Adrenal gland (tissue), 12 donors: ENCODE measurements around the gene KLF15. TPM values are rescaled to one million over a fixed set of nuclear protein-coding genes. Genes with fewer than 3 reads are reported as not detected.

Experiments
- DNase-seq, 7 donors: peaks; one replicate each; pipeline ENCODE4 v3.0.0-alpha.2; 2019 to 2020
- H3K27ac ChIP-seq, 5 donors: fragments of 200-600 bp; sonication (generic) in 4 of 5; 1 replicate in 3 of 5; 2 replicates in 2 of 5; pipeline versions ENCODE4 v1.5.1 to v1.8.0; 2016 to 2020; ENCODE audit warnings: mild to moderate bottlenecking in 1 of 5
- H3K27me3 ChIP-seq: fragments of 200-600 bp; 2 replicates; pipeline ENCODE4 v1.8.0; 2021
- H3K36me3 ChIP-seq, 2 donors: fragments of 200-600 bp; replicated peaks in 1 of 2; 1 replicate in 1 of 2; 2 replicates in 1 of 2; pipeline versions ENCODE4 v1.5.1 to v1.8.0; 2018 to 2022
- H3K4me1 ChIP-seq, 2 donors: fragments of 200-600 bp; replicated peaks in 1 of 2; 1 replicate in 1 of 2; 2 replicates in 1 of 2; pipeline versions ENCODE4 v1.5.1 to v1.8.0; 2018 to 2021
- H3K4me3 ChIP-seq, 4 donors: fragments of 200-600 bp; sonication (generic) in 3 of 4; one replicate each; pipeline ENCODE4 v1.5.1; 2016 to 2018
- H3K9me3 ChIP-seq, 3 donors: fragments of 200-600 bp; sonication (generic) in 1 of 3; replicated peaks in 1 of 3; 1 replicate in 2 of 3; 2 replicates in 1 of 3; pipeline versions ENCODE4 v1.5.1 to v1.8.0; 2016 to 2021
- POLR2A ChIP-seq, 2 donors: fragments of 450-650 bp; IDR thresholded peaks; one replicate each; pipeline ENCODE4 v1.6.1; 2017; ENCODE audit warnings: antibody characterized with exemption in 2 of 2, mild to moderate bottlenecking in 2 of 2, moderate library complexity in 1 of 2
- WGBS, 4 donors: extraction: QIAGEN DNeasy Blood & Tissue Kit in 2 of 4; methylation state at CpG; one replicate each; pipeline versions ENCODE4 v1.1.5 to v1.1.7; 2013 to 2017; 5-methylcytosine and 5-hydroxymethylcytosine counted together
- intact Hi-C, 2 donors: fragments of 100-400 bp; cut with DNase I; formaldehyde crosslinking; loops; one replicate each; pipeline versions ENCODE4 v1.14.1 to v1.15.0; 2022 to 2023
- polyA plus RNA-seq, 3 donors: library from polyadenylated mRNA; stranded (reverse); fragments of 200-250 nt in 2 of 3; fragments of 350-450 nt in 1 of 3; fragmentation: Illumina TruSeq in 1 of 3; extraction: RNeasy Lipid Tissue Mini Kit (QIAGEN cat#74804) in 1 of 3; gene quantifications; one replicate each; pipeline ENCODE4 v1.2.3, GENCODE V29; 2013 to 2014
- total RNA-seq, 9 donors: library from RNA; depleted of rRNA in 4 of 9; stranded (reverse); fragments of >200 nt in 4 of 9; fragments of 120-200 nt in 1 of 9; fragmentation: NEBNext Ultra II Directional in 1 of 9; extraction: Animal tissue kit (Norgen Biotek cat#: 25700) in 1 of 9; gene quantifications; one replicate each; pipeline versions ENCODE4 v1.1.0 to v1.2.4, GENCODE V29; 2013 to 2023
- TF ChIP-seq, protein P1 (sequence below), 6 experiments: fragments of 450-650 bp in 4 of 6; fragments of 200-600 bp in 2 of 6; sonication (generic) in 1 of 6; IDR thresholded peaks; 1 replicate in 5 of 6; 2 replicates in 1 of 6; pipeline versions ENCODE4 v1.5.1 to v1.8.0; 2016 to 2021; ENCODE audit warnings: antibody characterized with exemption in 6 of 6, mild to moderate bottlenecking in 2 of 6, moderate library complexity in 1 of 6
- donor health status: healthy with polysubstance abuse.
- donor health status: Bipolar disorder and iron deficiency.
- donor health status: DM: yes; HTN: yes; CAD: no.
- donor health status: DM: no; HTN: no; CAD: no.
- donor health status: DM: no; HTN: no; CAD: no.
- donor health status: DM: yes; HTN: yes; CAD: no.

The KLF15 gene
- total and polyA plus RNA-seq, 12 donors: 2.0 to 22.4 (median 11.8) TPM

DNA sequence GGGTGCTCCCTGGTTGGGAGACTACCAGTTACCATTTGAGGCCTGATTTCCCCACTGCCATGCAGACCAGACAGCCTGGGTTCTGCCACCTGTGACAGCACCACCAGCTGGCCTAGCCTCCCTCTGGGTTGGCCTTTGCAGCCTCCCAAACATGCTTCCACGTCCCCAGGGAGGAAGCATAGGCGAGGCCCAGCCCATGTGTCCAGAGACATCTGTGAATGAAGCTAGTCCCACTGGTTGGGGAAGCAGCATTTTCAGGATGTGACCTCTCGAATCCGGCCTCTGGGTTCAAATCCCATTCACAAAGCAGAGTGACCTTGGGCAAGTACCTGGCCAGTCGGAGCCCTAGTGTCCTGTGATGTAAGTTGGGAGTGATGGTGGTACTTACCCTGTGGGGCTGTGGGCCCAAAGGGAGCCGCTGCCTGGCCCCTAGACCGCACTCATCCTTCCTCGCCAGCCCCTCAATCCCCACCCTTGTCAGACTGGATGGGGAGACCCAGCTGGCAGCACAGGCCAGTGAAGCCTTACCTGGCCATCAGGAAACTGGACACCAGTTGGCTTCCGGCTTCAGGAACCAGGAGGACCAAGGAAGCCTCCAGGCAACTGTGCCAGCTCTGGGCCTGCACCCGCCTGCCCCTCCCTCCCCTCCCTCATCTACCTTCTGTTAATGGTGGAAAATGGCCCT, 6.0 kb downstream of the KLF15 start:
- Histone ChIP-seq H3K9me3 (no peaks in the 10 kb centered on the region), H3K27ac (no peak overlapping the region), H3K4me1 (peaks cover 5 to 28% of the 10 kb centered on the region in 2 donors), H3K27me3 (no peaks in the 10 kb centered on the region), H3K36me3 (peaks cover 0 to 13% of the 10 kb centered on the region in 2 donors), H3K4me3 (no peak overlapping the region)
- peak in 3 of 7 donors; percentile 11 to 43 (median 17) for DNase-seq
- TF ChIP-seq, protein P1, sequence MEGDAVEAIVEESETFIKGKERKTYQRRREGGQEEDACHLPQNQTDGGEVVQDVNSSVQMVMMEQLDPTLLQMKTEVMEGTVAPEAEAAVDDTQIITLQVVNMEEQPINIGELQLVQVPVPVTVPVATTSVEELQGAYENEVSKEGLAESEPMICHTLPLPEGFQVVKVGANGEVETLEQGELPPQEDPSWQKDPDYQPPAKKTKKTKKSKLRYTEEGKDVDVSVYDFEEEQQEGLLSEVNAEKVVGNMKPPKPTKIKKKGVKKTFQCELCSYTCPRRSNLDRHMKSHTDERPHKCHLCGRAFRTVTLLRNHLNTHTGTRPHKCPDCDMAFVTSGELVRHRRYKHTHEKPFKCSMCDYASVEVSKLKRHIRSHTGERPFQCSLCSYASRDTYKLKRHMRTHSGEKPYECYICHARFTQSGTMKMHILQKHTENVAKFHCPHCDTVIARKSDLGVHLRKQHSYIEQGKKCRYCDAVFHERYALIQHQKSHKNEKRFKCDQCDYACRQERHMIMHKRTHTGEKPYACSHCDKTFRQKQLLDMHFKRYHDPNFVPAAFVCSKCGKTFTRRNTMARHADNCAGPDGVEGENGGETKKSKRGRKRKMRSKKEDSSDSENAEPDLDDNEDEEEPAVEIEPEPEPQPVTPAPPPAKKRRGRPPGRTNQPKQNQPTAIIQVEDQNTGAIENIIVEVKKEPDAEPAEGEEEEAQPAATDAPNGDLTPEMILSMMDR (IDR thresholded peaks at IDR 0.05): no peak
- no peak for TF ChIP-seq POLR2A (IDR thresholded peaks at IDR 0.05)
- WGBS, 4 donors: 84 to 92% (median 88%) methylated on average over 2 to 10 of the region's 10 CpGs
- intact Hi-C loops: no loop called here

DNA sequence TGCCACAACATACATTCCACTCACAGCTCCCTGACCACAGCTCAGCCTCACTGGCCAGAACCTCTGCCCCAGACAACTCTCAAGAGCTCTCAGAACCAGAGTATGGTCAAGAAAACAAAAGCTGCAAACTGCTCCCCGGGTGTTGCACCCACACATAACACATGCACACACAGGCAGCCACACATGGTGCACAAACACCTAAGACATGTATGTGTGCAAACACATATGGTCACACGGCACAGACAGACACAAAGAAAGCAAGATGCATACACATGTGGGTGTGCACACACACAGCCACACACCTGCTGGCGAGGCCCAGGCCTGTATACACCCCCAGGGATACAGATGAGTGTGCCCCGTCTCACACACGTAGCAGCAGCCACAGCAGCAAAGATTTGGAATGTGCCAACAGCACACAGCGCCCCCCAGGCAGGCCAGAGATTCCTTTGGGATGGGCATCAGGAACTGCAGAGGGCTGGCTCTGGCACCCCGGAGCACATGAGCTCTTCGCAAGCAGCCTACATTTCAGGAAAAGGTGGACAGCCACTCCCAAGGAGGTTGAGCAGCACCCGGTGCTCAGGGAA, 6.6 kb downstream of the KLF15 start:
- peak in 2 of 7 donors; percentile 17 to 50 for DNase-seq
- Histone ChIP-seq H3K36me3 (peaks cover 0 to 13% of the 10 kb centered on the region in 2 donors), H3K4me1 (peaks cover 5 to 26% of the 10 kb centered on the region in 2 donors), H3K27me3 (no peaks in the 10 kb centered on the region), H3K4me3 (no peak overlapping the region), H3K9me3 (no peaks in the 10 kb centered on the region), H3K27ac (no peak overlapping the region)
- 89 to 97% (median 94%) methylated on average over 6 to 9 of the region's 9 CpGs for WGBS, 4 donors
- intact Hi-C loops: no loop called here
- TF ChIP-seq, protein P1 (IDR thresholded peaks at IDR 0.05): no peak
- no peak for TF ChIP-seq POLR2A (IDR thresholded peaks at IDR 0.05)

DNA sequence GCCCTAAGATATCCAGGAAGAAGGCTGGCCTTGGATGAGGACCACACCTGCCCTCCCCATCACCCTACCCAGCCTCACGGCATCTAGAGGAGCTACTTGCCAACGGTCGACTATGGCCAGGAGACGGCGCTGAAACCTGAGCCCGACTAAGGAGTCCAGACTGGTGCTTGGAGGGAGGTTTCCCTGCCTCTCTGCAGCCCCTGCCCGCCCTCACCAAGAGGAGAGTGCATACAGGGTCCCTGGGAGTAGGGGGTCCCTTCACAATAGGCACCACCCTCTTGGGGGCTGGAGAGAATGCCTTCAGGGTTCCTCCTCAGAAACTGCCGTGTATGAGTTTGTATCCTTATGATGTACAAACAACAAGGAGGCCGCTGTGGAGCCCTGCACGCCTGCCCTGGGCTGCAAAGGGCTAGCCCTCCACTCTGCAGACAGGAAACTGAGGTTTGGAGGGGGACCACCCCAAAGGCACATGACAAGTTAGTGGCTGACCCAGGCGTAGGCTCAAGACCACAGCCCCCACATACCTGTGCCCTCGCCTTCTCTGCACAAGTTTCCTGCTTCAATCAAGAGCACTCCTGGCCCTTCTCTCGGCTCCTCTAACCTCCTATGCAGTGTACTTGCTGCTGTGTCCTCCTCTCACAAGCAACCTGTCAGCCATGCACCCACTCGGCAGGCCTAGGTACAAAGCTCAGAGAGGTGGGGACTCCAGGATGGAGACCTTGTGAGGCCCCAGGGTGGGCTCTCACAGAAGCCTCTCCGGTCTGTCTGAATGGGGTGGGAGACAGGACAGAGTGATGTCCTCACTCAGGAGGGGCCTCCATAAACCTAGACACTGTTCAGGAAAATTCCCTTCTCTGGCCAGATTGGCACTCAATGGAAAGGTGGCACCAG, 7.4 kb downstream of the KLF15 start:
- no peak overlapping the region for H3K27ac ChIP-seq
- H3K27me3 ChIP-seq: no peaks in the 10 kb centered on the region
- peak in 3 of 7 donors; percentile 11 to 45 (median 15) for DNase-seq
- no peak for TF ChIP-seq POLR2A (IDR thresholded peaks at IDR 0.05)
- TF ChIP-seq, protein P1 (IDR thresholded peaks at IDR 0.05): no peak
- H3K36me3 ChIP-seq: peaks cover 0 to 13% of the 10 kb centered on the region in 2 donors
- no peak overlapping the region for H3K4me3 ChIP-seq
- WGBS, 4 donors: 74 to 89% (median 77%) methylated on average over 9 to 15 of the region's 15 CpGs
- intact Hi-C loops: no loop called here
- H3K9me3 ChIP-seq: no peaks in the 10 kb centered on the region
- peaks cover 0 to 19% of the 10 kb centered on the region in 2 donors for H3K4me1 ChIP-seq

DNA sequence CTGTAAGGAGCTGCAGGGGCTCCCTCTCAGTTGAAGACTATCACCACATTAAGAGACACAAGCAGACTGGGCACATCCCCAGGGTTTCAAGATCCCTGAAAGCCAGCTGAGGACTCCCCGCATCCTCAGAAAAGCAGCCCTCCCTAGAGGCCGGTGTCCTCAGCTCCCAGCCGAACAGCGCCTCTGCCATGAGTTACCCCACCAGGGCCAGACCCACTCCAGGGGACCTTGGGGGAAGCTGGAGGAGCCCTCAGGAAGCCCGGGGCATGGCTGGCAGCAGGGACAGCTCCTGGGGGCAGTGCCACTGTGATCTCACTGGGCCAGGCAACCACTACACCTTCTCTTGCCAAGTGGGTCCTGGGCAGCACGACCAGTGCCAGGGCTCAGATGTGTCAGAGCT, 8.1 kb downstream of the KLF15 start:
- intact Hi-C loops: no loop called here
- peak in 3 of 7 donors; percentile 11 to 31 (median 19) for DNase-seq
- Histone ChIP-seq H3K27me3 (no peaks in the 10 kb centered on the region), H3K4me1 (peaks cover 0 to 11% of the 10 kb centered on the region in 2 donors), H3K4me3 (no peak overlapping the region), H3K27ac (no peak overlapping the region), H3K36me3 (peaks cover 0 to 13% of the 10 kb centered on the region in 2 donors), H3K9me3 (no peaks in the 10 kb centered on the region)
- WGBS, 4 donors: 67 to 97% (median 89%) methylated on average over 2 to 6 of the region's 6 CpGs
- TF ChIP-seq, protein P1 (IDR thresholded peaks at IDR 0.05): no peak
- no peak for TF ChIP-seq POLR2A (IDR thresholded peaks at IDR 0.05)
